Left lung (tissue), 10 donors: Measurements from ENCODE around the gene HIBCH. TPM values are rescaled to one million over a fixed set of nuclear protein-coding genes. Genes with fewer than 3 reads are reported as not detected.

ENCODE experiments used
- ATAC-seq: fragments of 200-7000 bp; cut with Tn5 transposase; one replicate; pipeline ENCODE4 v1.9.1; 2020; ENCODE audit warnings: moderate library complexity
- DNase-seq, 4 donors: peaks; one replicate each; pipeline ENCODE4 v3.0.0-alpha.2; 2013 to 2020
- H3K27ac ChIP-seq, 2 donors: fragments of 200-600 bp; sonication (generic) in 1 of 2; one replicate each; pipeline versions ENCODE4 v1.5.0 to v1.8.0; 2020 to 2021
- H3K27me3 ChIP-seq, 2 donors: fragments of 200-600 bp; sonication (generic) in 1 of 2; one replicate each; pipeline versions ENCODE4 v1.5.0 to v1.8.0; 2020 to 2021
- H3K36me3 ChIP-seq, 2 donors: fragments of 200-600 bp; sonication (generic) in 1 of 2; one replicate each; pipeline versions ENCODE4 v1.5.0 to v1.8.0; 2020 to 2021
- H3K4me1 ChIP-seq, 2 donors: fragments of 200-600 bp; one replicate each; pipeline ENCODE4 v1.8.0; 2021
- H3K4me3 ChIP-seq, 2 donors: fragments of 200-600 bp; sonication (generic) in 1 of 2; one replicate each; pipeline versions ENCODE4 v1.5.0 to v1.8.0; 2020 to 2021; ENCODE audit warnings: mild to moderate bottlenecking in 1 of 2
- H3K9me3 ChIP-seq, 2 donors: fragments of 200-600 bp; sonication (generic) in 1 of 2; one replicate each; pipeline versions ENCODE4 v1.5.0 to v1.8.0; 2020 to 2021
- intact Hi-C, 2 donors: fragments of 100-400 bp; cut with DNase I; formaldehyde crosslinking; loops; one replicate each; pipeline versions ENCODE4 v1.11.2 to v1.14.2; 2022
- polyA plus RNA-seq, 6 donors: library from polyadenylated mRNA; unstranded; fragments of 120-200 nt; gene quantifications; one replicate each; pipeline ENCODE4 v1.2.1, GENCODE V29; 2013; ENCODE audit not compliant: insufficient read length in 6 of 6
- total RNA-seq, 2 donors: library from RNA; stranded (reverse); fragmentation: NEBNext Ultra II Directional; extraction: Animal tissue kit (Norgen Biotek cat#: 25700); gene quantifications; one replicate each; pipeline ENCODE4 v1.2.1, GENCODE V29; 2021
- TF ChIP-seq, protein P1 (sequence below), 2 donors: fragments of 200-600 bp; sonication (generic) in 1 of 2; IDR thresholded peaks; one replicate each; pipeline versions ENCODE4 v1.5.0 to v1.8.0; 2021; ENCODE audit warnings: antibody characterized with exemption in 2 of 2
- donor health status: DM: no; HTN: yes; CAD: no.
- donor health status: DM: no; HTN: no; CAD: no.

The HIBCH gene
- total and polyA plus RNA-seq, 8 donors: 31.8 to 86.8 (median 71.9) TPM

DNA sequence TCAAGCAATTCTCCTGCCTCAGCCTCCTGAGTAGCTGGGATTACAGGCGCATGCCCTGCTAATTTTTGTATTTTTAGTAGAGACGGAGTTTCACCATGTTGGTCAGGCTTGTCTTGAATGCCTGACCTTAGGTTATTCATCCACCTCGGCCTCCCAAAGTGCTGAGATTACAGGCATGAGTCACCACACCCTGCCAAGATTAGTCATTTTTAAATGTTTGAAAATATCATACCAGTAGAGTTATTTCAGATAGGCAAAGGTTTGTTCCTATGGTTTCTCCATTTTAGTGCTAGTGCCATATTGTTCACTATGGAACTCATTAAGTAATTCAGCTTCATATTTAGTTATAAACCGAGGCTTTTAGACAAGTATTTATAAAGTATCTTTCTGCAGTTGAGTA lies 52.3 kb downstream of the HIBCH start:
- intact Hi-C loops: no loop called here
- Histone ChIP-seq H3K9me3 (peaks cover 0 to 13% of the 10 kb centered on the region in 2 donors), H3K36me3 (no peaks in the 10 kb centered on the region), H3K27ac (no peak overlapping the region), H3K4me3 (no peak overlapping the region), H3K27me3 (no peaks in the 10 kb centered on the region), H3K4me1 (no peaks in the 10 kb centered on the region)
- TF ChIP-seq, protein P1, sequence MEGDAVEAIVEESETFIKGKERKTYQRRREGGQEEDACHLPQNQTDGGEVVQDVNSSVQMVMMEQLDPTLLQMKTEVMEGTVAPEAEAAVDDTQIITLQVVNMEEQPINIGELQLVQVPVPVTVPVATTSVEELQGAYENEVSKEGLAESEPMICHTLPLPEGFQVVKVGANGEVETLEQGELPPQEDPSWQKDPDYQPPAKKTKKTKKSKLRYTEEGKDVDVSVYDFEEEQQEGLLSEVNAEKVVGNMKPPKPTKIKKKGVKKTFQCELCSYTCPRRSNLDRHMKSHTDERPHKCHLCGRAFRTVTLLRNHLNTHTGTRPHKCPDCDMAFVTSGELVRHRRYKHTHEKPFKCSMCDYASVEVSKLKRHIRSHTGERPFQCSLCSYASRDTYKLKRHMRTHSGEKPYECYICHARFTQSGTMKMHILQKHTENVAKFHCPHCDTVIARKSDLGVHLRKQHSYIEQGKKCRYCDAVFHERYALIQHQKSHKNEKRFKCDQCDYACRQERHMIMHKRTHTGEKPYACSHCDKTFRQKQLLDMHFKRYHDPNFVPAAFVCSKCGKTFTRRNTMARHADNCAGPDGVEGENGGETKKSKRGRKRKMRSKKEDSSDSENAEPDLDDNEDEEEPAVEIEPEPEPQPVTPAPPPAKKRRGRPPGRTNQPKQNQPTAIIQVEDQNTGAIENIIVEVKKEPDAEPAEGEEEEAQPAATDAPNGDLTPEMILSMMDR (IDR thresholded peaks at IDR 0.05): no peak
- DNase-seq: no peak
- ATAC-seq: no peak

DNA sequence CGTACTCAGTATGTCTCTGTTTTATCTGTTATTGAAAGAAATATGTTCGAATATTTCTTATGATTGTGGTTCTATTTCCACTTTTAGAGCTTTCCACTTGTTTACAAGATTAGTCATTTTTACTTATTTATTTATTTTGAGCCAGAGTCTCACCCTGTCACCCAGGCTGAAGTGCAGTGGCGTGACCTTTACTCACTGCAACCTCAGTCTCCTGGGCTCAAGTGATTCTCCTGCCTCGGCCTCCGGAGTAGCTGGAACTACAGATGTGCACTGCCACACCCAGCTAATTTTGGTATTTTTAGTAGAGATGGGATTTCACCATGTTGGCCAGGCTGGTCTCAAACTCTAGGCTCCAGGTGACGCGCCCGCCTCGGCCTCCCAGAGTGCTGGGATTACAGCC lies 53.3 kb downstream of the HIBCH start:
- intact Hi-C loops: no loop called here
- ATAC-seq: no peak

DNA sequence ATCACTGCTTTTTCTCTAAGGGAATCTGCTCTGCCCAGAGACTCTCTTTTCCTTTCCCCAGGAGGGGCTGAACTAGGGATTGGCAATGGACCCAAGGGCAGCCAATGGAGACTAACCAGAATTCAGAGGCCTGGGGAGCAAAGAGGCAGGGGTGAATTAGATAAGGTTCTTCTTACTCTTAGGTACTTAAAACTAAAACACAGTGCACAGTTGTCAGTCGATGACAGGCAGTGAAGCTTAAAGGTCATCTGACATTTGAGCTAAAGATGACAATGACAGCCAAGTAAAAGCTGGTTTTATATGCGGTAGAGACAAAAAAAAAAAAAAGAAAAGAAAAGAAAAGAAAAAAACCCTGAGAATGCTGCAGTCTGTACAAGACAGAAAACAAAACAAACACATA lies 57.8 kb downstream of the HIBCH start:
- Histone ChIP-seq H3K9me3 (peaks cover 0 to 13% of the 10 kb centered on the region in 2 donors), H3K27me3 (no peaks in the 10 kb centered on the region), H3K4me3 (no peak overlapping the region), H3K27ac (no peak overlapping the region), H3K4me1 (no peaks in the 10 kb centered on the region), H3K36me3 (peaks cover 0 to 31% of the 10 kb centered on the region in 2 donors)
- DNase-seq (no peak), ATAC-seq (no peak)
- intact Hi-C loops: no loop called here
- TF ChIP-seq, protein P1 (IDR thresholded peaks at IDR 0.05): no peak

More for the DNA sequence above, 53.3 kb downstream of the HIBCH start:
- Histone ChIP-seq H3K4me1 (no peaks in the 10 kb centered on the region), H3K27ac (no peak overlapping the region), H3K4me3 (no peak overlapping the region), H3K9me3 (peaks cover 0 to 13% of the 10 kb centered on the region in 2 donors), H3K27me3 (no peaks in the 10 kb centered on the region), H3K36me3 (no peaks in the 10 kb centered on the region)
- TF ChIP-seq, protein P1 (IDR thresholded peaks at IDR 0.05): no peak
- DNase-seq: no peak

DNA sequence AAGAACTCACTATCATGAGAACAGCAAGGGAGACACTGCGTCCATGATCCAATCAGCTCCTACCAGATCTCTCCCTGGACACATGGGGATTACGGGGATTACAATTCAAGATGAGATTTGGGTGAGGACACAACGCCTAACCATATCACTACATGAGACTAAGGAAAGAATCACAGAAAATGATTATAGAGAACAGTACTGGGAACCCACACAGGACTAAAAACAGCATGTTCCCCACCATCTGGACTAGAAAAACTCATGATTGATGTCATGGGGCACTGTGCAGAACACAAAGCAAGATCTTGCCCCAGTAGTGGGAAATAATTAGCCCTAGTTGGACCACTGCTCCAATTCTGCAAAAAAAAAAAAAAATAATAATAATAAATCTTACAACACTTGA lies 63.5 kb downstream of the HIBCH start:
- ATAC-seq (no peak), DNase-seq (no peak)
- no peak overlapping the region for H3K27ac ChIP-seq
- intact Hi-C loops: no loop called here
- TF ChIP-seq, protein P1 (IDR thresholded peaks at IDR 0.05): no peak
- H3K9me3 ChIP-seq: no peaks in the 10 kb centered on the region
- peaks cover 0 to 53% of the 10 kb centered on the region in 2 donors for H3K36me3 ChIP-seq
- no peaks in the 10 kb centered on the region for H3K4me1 ChIP-seq
- H3K27me3 ChIP-seq: no peaks in the 10 kb centered on the region
- H3K4me3 ChIP-seq: no peak overlapping the region

DNA sequence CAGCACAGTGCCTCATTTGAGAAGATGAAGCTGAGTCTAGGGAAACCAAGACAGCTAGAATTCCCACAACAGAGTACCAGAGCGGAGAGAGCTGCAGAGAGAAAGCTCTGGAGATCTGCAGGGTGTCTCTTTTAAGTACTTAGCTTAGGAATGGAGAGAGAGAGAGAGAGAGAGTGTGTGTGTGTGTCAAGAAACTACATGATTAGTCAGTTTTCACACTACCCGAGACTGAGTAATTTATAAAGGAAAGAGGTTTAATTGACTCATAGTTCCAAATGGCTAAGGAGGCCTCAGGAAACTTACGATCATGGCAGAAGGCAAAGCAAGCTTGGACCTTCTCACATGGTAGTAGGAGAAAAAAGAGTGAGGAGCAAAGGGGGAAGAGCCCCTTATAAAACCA lies 64.0 kb downstream of the HIBCH start:
- TF ChIP-seq, protein P1 (IDR thresholded peaks at IDR 0.05): no peak
- no peak for ATAC-seq
- DNase-seq: no peak
- peaks cover 0 to 57% of the 10 kb centered on the region in 2 donors for H3K36me3 ChIP-seq
- H3K27me3 ChIP-seq: no peaks in the 10 kb centered on the region
- no peak overlapping the region for H3K4me3 ChIP-seq
- no peaks in the 10 kb centered on the region for H3K4me1 ChIP-seq
- H3K27ac ChIP-seq: no peak overlapping the region
- intact Hi-C loops: no loop called here
- no peaks in the 10 kb centered on the region for H3K9me3 ChIP-seq
